Prostate gland (tissue), 2 donors: ENCODE results near the gene KCND3.

ENCODE experiments used
- POLR2A ChIP-seq: fragments of 450-650 bp; IDR thresholded peaks from one replicate; pipeline ENCODE4 v1.6.1; 2016; ENCODE audit warnings: antibody characterized with exemption, mild to moderate bottlenecking
- POLR2AphosphoS5 ChIP-seq: sonication (generic); formaldehyde crosslinking; IDR thresholded peaks from one replicate; pipeline ENCODE4 v1.6.1; 2017; ENCODE audit warnings: antibody characterized with exemption
- TF ChIP-seq, protein P1 (sequence below), 4 experiments: fragments of 200-600 bp in 2 of 4; fragments of 450-650 bp in 2 of 4; sonication (generic) in 2 of 4; IDR thresholded peaks; 1 replicate in 3 of 4; 2 replicates in 1 of 4; pipeline ENCODE4 v1.5.1; 2016 to 2019; ENCODE audit warnings: antibody characterized with exemption in 4 of 4, mild to moderate bottlenecking in 2 of 4, moderate library complexity in 2 of 4

DNA sequence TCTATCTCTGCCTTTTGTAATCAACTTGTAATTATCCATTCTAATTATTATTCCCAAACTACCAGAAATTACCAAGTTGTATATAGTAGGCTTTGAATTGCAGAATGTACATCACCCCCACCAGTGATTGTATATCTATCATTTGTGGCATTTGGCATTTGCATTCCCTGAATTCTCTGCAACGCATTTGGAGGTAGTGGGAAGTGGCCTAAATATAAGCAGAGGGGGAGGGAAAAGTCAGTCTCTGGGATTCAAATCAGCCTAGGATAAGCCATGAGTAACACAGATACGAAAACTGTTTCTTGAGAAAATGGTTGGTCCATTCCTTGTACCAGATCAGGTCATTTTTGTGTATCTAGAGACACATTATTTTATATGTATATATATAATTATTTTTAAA lies 213.1 kb downstream of the KCND3 start:
- TF ChIP-seq POLR2A = no peak
- TF ChIP-seq, protein P1, sequence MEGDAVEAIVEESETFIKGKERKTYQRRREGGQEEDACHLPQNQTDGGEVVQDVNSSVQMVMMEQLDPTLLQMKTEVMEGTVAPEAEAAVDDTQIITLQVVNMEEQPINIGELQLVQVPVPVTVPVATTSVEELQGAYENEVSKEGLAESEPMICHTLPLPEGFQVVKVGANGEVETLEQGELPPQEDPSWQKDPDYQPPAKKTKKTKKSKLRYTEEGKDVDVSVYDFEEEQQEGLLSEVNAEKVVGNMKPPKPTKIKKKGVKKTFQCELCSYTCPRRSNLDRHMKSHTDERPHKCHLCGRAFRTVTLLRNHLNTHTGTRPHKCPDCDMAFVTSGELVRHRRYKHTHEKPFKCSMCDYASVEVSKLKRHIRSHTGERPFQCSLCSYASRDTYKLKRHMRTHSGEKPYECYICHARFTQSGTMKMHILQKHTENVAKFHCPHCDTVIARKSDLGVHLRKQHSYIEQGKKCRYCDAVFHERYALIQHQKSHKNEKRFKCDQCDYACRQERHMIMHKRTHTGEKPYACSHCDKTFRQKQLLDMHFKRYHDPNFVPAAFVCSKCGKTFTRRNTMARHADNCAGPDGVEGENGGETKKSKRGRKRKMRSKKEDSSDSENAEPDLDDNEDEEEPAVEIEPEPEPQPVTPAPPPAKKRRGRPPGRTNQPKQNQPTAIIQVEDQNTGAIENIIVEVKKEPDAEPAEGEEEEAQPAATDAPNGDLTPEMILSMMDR (IDR thresholded peaks at IDR 0.05) = no peak
- TF ChIP-seq POLR2AphosphoS5 = no peak
